ENCODE results near the gene PXN. TPM values are rescaled to one million over a fixed set of nuclear protein-coding genes. Genes with fewer than 3 reads are reported as not detected.

PXN gene
- total and polyA plus RNA-seq, 2 of the 13 experiments (the other 11 are each of a cell fraction or from before 2014, with no cell fraction given) = 13.6 to 14.2 TPM

DNA sequence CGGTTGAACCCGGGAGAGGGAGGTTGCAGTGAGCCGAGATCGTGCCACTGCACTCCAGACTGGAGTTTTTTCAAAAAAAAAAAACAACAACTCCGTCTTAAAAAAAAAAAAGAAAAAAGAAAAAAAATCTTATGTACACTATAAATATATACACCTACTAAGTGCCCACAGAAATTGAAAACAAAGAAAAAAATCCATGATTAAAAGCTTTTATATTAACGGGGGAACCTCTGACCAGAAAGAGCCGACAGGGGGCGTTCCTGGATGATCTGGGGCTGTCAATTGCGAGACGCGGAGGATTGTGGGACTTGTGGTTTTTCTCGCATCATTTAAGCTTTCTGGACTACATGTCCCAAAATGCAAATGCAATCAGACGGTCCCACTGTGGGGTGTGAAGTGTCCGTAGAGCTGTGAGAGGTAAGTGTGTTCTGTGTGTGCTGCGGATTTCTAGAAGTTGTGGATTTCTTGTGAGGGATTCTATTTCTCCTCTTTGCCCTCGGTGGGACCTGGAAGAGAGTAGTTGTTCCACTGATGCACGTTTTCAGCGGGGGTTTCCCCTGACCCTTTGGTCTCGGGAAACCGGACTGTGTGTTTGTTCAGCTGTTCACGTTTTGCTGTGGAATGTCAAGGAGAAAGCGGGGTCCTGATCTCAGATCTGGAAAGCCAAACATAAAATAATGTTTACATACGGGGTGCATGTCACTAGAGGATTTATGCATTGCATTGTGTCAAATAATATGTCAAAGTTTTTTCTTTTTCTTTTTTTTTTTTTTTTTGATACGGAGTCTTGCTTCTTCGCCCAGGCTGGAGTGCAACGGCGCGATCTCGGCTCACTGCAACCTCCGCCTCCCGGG, 36.7 kb upstream of the PXN start, which contains the start of gene SIRT4 (continued):
- TF ChIP-seq, protein P1, sequence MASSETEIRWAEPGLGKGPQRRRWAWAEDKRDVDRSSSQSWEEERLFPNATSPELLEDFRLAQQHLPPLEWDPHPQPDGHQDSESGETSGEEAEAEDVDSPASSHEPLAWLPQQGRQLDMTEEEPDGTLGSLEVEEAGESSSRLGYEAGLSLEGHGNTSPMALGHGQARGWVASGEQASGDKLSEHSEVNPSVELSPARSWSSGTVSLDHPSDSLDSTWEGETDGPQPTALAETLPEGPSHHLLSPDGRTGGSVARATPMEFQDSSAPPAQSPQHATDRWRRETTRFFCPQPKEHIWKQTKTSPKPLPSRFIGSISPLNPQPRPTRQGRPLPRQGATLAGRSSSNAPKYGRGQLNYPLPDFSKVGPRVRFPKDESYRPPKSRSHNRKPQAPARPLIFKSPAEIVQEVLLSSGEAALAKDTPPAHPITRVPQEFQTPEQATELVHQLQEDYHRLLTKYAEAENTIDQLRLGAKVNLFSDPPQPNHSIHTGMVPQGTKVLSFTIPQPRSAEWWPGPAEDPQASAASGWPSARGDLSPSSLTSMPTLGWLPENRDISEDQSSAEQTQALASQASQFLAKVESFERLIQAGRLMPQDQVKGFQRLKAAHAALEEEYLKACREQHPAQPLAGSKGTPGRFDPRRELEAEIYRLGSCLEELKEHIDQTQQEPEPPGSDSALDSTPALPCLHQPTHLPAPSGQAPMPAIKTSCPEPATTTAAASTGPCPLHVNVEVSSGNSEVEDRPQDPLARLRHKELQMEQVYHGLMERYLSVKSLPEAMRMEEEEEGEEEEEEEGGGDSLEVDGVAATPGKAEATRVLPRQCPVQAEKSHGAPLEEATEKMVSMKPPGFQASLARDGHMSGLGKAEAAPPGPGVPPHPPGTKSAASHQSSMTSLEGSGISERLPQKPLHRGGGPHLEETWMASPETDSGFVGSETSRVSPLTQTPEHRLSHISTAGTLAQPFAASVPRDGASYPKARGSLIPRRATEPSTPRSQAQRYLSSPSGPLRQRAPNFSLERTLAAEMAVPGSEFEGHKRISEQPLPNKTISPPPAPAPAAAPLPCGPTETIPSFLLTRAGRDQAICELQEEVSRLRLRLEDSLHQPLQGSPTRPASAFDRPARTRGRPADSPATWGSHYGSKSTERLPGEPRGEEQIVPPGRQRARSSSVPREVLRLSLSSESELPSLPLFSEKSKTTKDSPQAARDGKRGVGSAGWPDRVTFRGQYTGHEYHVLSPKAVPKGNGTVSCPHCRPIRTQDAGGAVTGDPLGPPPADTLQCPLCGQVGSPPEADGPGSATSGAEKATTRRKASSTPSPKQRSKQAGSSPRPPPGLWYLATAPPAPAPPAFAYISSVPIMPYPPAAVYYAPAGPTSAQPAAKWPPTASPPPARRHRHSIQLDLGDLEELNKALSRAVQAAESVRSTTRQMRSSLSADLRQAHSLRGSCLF (CRISPR knock-in tag; IDR thresholded peaks at IDR 0.05; ENCODE audit: borderline replicate concordance) = no peak
- TF ChIP-seq SP5 (CRISPR knock-in tag; IDR thresholded peaks at IDR 0.05; ENCODE audit: borderline replicate concordance, low read depth) = no peak
- TF ChIP-seq, protein P2, sequence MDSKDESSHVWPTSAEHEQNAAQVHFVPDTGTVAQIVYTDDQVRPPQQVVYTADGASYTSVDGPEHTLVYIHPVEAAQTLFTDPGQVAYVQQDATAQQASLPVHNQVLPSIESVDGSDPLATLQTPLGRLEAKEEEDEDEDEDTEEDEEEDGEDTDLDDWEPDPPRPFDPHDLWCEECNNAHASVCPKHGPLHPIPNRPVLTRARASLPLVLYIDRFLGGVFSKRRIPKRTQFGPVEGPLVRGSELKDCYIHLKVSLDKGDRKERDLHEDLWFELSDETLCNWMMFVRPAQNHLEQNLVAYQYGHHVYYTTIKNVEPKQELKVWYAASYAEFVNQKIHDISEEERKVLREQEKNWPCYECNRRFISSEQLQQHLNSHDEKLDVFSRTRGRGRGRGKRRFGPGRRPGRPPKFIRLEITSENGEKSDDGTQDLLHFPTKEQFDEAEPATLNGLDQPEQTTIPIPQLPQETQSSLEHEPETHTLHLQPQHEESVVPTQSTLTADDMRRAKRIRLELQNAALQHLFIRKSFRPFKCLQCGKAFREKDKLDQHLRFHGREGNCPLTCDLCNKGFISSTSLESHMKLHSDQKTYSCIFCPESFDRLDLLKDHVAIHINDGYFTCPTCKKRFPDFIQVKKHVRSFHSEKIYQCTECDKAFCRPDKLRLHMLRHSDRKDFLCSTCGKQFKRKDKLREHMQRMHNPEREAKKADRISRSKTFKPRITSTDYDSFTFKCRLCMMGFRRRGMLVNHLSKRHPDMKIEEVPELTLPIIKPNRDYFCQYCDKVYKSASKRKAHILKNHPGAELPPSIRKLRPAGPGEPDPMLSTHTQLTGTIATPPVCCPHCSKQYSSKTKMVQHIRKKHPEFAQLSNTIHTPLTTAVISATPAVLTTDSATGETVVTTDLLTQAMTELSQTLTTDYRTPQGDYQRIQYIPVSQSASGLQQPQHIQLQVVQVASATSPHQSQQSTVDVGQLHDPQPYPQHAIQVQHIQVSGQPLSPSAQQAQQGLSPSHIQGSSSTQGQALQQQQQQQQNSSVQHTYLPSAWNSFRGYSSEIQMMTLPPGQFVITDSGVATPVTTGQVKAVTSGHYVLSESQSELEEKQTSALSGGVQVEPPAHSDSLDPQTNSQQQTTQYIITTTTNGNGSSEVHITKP (CRISPR knock-in tag; IDR thresholded peaks at IDR 0.05; ENCODE audit: low read depth) = peak; percentile 99
- TF ChIP-seq ZZZ3 (CRISPR knock-in tag; IDR thresholded peaks at IDR 0.05; ENCODE audit: borderline replicate concordance) = no peak
- TF ChIP-seq, protein P3, sequence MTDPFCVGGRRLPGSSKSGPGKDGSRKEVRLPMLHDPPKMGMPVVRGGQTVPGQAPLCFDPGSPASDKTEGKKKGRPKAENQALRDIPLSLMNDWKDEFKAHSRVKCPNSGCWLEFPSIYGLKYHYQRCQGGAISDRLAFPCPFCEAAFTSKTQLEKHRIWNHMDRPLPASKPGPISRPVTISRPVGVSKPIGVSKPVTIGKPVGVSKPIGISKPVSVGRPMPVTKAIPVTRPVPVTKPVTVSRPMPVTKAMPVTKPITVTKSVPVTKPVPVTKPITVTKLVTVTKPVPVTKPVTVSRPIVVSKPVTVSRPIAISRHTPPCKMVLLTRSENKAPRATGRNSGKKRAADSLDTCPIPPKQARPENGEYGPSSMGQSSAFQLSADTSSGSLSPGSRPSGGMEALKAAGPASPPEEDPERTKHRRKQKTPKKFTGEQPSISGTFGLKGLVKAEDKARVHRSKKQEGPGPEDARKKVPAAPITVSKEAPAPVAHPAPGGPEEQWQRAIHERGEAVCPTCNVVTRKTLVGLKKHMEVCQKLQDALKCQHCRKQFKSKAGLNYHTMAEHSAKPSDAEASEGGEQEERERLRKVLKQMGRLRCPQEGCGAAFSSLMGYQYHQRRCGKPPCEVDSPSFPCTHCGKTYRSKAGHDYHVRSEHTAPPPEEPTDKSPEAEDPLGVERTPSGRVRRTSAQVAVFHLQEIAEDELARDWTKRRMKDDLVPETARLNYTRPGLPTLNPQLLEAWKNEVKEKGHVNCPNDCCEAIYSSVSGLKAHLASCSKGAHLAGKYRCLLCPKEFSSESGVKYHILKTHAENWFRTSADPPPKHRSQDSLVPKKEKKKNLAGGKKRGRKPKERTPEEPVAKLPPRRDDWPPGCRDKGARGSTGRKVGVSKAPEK (CRISPR knock-in tag; IDR thresholded peaks at IDR 0.05; ENCODE audit: borderline replicate concordance) = no peak
- no peak for TF ChIP-seq ZNF101 (CRISPR knock-in tag; IDR thresholded peaks at IDR 0.05; ENCODE audit: borderline replicate concordance, low read depth)
- 0 out of 2 replicates have a peak, but pooled peaks have one; percentile 44 for TF ChIP-seq NR2F2 (IDR thresholded peaks at IDR 0.05; ENCODE audit: borderline replicate concordance, low read depth)
- TF ChIP-seq, protein P4, sequence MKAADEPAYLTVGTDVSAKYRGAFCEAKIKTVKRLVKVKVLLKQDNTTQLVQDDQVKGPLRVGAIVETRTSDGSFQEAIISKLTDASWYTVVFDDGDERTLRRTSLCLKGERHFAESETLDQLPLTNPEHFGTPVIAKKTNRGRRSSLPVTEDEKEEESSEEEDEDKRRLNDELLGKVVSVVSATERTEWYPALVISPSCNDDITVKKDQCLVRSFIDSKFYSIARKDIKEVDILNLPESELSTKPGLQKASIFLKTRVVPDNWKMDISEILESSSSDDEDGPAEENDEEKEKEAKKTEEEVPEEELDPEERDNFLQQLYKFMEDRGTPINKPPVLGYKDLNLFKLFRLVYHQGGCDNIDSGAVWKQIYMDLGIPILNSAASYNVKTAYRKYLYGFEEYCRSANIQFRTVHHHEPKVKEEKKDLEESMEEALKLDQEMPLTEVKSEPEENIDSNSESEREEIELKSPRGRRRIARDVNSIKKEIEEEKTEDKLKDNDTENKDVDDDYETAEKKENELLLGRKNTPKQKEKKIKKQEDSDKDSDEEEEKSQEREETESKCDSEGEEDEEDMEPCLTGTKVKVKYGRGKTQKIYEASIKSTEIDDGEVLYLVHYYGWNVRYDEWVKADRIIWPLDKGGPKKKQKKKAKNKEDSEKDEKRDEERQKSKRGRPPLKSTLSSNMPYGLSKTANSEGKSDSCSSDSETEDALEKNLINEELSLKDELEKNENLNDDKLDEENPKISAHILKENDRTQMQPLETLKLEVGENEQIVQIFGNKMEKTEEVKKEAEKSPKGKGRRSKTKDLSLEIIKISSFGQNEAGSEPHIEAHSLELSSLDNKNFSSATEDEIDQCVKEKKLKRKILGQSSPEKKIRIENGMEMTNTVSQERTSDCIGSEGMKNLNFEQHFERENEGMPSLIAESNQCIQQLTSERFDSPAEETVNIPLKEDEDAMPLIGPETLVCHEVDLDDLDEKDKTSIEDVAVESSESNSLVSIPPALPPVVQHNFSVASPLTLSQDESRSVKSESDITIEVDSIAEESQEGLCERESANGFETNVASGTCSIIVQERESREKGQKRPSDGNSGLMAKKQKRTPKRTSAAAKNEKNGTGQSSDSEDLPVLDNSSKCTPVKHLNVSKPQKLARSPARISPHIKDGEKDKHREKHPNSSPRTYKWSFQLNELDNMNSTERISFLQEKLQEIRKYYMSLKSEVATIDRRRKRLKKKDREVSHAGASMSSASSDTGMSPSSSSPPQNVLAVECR (CRISPR knock-in tag; IDR thresholded peaks at IDR 0.05; ENCODE audit: borderline replicate concordance) = peak; percentile 82

Data from HepG2 (cell line).